GM21786 (cell line): ENCODE results near the gene SUN3.
A peak's percentile ranks its signal among the peaks of the same experiment; 100 is the strongest.

Source experiments
- ATAC-seq: cut with Tn5 transposase; IDR thresholded peaks from one replicate; pipeline ENCODE4 v1.9.1; 2021; ENCODE audit not compliant: unreplicated experiment

The SUN3 gene

DNA sequence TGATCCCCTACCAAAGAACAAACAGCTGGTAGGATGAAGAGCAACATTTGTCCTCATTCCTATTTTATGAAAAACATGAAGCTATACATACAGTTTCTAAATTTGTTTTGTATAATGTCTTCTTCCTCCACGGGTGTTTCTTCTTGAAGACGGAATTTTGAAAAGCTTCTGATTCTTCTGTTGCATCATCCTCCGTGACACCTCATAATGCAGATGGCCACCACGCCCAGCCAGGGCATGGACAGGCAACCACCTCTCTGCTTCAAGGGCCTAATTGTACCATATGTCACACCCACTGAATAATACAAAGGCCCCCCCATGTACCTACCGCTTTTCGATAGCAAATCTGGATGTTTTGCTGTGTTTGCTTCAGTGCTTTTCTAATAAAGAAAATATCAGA is at the start of gene SUN3:
TSS of gene SUN3 (minus strand) at position 170 of the 400 bp plus-strand sequence. CDS start at position 1, 169 bp downstream.
- no peak for ATAC-seq

DNA sequence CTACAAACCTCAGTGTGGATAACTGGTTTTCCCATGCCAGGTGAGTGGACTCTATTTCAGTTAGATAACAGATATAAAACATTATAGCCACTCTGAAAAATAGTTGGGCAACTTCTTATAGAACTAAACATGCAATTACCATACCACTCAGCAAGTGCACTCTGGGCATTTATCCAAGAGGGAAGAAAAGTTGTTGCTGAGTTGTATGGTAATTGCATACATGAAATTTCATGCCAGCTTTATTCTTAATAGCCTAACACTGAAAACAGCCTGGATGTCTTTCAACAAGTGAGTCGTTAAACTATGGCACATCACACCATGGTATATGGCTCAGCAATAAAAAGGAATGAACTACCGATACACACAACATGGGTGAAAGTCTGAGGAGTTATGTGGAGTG is 49.6 kb upstream of the SUN3 start:
- no peak for ATAC-seq

DNA sequence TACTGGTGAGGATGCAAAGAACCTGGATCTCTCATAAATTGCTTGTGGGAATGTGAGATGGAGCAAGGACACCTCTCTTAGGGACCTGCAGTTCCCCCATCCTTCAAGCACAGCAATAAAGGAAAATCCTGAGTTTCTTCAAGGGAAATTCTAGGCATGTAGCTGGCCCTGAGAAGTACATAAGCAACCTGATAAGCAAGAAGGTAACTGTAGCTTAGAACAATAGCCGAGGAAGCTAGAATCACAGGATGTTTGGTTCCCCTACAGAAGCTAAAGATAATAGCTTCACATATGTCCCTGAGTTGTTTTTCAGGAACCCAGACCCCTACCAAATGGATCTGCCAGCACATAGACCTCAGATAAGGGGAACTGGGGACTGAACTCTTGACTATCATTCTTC is 48.5 kb upstream of the SUN3 start:
- no peak for ATAC-seq

- no peak for ATAC-seq
Observed at GRCh38 chr7:48074204-48074654, 45.3 kb upstream of the SUN3 start.

DNA sequence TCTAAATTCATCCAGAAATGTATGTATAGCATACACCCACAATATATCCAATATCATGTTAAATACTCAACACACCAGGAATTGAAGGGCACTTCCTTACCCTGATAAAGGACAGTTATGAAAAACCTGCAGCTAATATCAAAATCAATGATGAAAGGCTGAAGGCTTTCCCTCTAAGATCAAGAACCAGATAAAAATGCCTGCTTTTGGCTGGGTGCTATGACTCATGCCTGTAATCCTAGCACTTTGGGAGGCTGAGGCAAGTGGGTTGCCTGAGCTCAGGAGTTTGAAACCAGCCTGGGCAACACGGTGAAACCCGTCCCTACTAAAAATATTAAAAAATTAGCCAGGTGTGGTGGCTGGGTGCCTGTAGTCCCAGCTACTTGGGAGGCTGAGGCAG is 38.6 kb upstream of the SUN3 start:
- no peak for ATAC-seq

DNA sequence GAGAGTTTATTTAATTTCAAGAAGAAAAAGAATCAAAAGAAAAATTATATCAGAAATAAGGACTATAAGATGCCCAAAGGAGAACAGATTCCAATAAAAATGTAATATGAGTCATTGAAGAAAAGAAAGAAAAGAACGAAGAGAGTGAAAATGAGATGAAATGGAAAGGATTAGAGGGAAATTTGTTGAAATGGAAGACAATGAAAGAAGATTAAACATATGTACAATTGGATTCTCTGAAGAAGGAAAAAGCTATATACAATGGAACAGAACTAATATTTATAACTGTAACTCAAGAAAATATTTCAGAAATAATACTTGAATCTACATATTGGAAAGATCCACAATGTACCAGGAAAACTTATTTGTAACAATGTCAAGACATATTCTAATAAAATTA is 35.1 kb upstream of the SUN3 start:
- no peak for ATAC-seq

GRCh38 chr7:48059706-48060105 is 30.8 kb upstream of the SUN3 start:
- ATAC-seq, result no peak

- ATAC-seq, result no peak
Observed at GRCh38 chr7:48058990-48059389, 30.1 kb upstream of the SUN3 start.

DNA sequence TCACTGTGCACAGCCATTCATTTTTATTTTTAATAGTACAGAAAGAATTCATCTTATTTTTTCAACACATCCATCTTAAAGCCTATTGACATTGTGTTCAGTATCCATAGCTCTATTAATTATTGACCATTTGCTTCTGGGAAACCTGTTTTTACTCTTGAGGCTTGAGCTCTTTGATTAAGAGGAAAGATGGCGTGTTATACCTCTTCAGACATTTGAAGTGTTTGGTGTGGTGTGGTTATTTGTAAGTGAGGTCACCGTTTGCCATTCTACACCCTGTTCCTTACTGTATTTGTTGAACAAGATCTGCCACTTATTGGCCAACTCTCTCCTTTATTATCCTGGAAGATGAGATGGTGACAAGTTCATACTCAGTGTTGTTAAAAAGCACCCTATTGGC is 24.8 kb upstream of the SUN3 start:
- ATAC-seq, result no peak

- peak; percentile 45 for ATAC-seq
Observed at GRCh38 chr7:48052748-48053147, 23.8 kb upstream of the SUN3 start.

DNA sequence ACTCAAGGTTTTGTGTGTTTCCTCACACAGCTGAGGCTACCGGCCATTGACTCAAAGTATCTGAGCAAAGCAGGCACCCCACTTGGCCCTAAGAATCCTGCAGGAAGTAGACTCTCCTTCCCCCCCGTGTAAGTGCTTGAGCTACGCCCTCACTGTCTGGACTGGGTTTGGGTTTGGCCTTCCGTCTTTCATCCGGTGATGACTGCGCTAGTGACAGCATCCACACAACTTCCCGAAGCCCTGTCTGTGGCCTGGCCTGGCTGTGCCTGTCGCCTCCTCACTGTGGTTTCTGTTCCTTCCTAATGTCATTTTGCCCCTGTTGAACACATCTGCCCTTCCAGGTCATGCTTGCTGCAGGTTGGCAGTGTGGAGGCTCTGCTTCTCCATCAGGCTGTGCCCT is 20.9 kb upstream of the SUN3 start:
- ATAC-seq, result no peak

- ATAC-seq, result no peak
Observed at GRCh38 chr7:48048113-48048512, 19.2 kb upstream of the SUN3 start.

DNA sequence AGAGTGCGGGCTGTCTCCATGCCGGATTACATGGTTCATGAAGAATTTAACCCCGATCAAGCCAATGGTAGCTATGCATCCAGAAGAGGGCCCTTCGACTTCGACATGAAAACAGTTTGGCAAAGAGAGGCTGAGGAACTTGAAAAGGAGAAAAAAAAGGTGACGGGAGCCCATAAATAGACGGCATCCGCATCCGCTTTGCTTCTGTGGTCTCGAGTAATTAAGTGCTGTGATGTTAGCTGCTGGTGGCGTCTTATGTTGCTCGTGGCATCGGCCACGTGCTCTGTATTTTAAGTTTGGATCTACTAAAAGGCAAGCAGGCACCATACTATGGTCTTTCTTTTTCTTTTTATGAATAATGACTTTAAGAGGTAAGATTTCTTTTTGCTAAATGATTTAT is 17.6 kb upstream of the SUN3 start:
- ATAC-seq, result no peak

- ATAC-seq, result no peak
Observed at GRCh38 chr7:48045195-48045765, 16.4 kb upstream of the SUN3 start.

- no peak for ATAC-seq
Observed at GRCh38 chr7:48042636-48043035, 13.7 kb upstream of the SUN3 start.

DNA sequence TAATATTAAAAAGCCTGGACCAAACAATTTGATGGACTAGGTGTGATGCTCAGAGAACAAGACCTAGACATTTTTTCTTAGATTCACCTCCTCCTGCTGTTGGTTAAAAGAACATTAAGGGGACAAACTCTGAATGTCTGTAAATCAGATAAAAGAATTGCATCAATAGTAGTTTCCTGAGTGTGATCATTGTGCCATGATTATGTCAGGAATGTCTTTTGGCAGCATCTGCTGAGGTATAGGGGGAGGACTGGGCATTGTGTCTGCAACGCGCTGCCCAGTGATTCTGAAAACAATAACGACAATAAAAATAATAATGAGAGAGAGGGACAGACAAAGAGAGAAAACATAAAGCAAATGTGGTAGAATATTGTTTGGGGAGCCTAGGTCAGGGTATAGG is 13.3 kb upstream of the SUN3 start:
- no peak for ATAC-seq

GRCh38 chr7:48041653-48041970 is 12.7 kb upstream of the SUN3 start:
- no peak for ATAC-seq

DNA sequence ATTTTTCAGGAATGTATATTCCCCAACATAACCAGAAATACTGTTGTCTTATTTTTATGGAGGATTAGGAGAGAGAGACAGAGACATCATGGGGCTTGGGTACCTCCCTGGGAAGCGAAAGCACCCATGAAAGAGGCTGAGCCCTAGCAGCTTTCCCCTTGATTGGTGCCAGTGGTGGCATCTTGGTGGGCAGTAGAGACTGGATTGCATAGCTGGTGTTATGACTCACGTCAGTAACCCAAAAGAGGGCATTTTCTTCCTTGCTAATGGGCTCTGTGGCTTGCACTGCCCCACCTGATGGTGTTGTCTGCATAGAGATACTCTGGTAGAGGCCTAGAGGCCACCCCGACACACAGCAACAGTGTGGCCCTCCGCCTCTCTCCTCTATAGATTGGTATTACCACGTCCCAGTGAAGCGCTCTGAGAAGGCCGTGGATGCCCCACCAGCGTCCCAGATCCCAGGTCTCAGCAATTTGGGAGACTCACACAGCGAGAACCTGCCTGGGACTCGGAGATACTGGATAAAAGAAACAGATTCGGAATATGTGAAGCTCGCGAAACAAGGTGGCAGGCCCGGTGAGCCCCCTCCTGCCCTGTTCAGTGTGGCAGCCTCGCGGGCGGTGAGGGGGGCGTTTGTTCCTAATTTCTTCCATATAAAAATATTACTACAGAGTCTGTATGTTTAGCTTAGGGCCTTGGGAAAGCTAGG is 12.2 kb upstream of the SUN3 start:
- ATAC-seq, result no peak

GRCh38 chr7:48038815-48039506 is 10.1 kb upstream of the SUN3 start:
- no peak for ATAC-seq

DNA sequence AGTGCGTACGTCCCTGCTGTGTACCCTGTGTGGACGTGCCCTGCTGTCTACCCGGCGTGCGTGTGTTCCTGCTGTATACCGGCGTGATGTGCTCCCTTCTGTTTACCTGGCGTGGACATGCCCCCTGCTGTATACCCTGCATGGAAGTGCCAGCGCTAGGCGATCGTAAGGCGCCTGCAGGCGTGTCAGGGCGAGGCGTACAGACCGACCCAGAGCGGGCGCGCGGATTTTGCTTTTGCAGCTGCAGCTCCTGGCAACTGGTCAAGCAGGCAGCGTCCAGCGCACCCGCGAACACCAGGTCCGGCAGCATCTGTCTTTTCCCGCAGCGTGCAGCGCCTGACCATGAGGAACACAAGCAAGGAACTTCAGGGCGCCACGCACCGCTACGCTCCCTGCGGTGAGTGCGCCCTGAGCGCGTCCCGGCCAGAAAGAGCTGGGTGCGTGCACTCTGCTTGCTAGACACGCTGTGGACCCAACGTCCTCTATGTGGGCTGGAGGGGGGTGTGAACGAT is 7.1 kb upstream of the SUN3 start:
- ATAC-seq, result no peak

DNA sequence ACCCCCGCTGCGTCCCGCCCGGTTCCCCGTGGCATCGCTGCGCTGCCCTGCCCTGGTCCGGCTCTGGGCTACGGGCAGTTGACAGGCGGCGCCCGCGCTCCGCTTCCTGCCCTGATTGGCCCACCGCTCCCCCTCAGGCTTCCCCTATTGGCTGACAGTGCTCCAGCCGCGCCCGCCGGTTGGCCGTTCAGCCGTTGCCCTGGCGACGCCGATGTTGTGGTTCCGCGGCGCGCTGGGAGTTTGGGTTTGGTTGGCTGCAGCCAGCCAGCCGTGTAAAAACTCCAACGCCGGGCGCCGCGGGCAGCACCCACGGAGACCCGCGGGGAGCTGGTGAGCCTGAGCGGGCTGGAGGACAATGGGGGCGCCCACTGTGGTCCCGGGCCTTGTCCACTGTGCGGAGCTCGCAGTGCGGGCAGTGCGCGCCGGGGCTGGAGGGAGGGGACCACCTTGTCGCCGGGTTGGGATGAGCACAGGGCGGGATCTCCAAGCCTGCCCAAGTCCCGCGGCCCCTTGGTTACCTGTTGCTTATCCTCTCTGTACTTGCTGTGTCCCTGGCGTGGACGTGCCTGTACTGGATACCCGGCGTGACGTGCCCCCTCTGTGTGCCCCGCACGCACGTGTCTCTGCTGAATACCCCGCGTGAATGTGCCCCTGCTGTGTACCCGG is 6.5 kb upstream of the SUN3 start, which contains the start of gene C7orf57:
TSS of gene C7orf57 (plus strand) at position 243 of the 666 bp plus-strand sequence. CDS start 766 bp downstream, outside the sequence.
- ATAC-seq, result peak; percentile 100

DNA sequence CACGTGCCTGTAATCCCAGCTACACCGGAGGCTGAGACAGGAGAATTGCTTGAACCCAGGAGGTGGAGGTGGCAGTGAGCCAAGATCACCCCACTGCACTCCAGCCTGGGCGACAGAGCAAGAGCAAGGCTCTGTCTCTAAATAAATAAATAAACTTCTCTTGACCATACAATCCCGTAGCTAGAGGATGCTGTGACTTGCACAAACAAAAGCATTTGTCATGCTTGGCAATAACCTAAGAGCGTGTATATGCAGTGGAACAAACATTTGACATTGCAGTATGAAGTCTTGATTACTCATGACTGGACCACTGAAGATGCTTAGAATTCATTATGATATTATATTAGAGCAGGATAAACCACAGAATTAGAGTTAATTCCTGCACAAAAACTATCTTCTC is 5.0 kb upstream of the SUN3 start:
- ATAC-seq, result no peak
